ENCODE data around the gene DNAH3.

DNAH3 gene

GRCh38 chr16:21145738-21146137 is 4.9 kb downstream of the DNAH3 start:
- no peak overlapping the region for H3K4me3 ChIP-seq (replicated peaks; ENCODE audit: low read depth, low read length)
- TF ChIP-seq CTCF (IDR thresholded peaks at IDR 0.05; ENCODE audit: low read depth, low read length, missing control alignments): no peak
- DNase-seq (ENCODE audit: extremely low read depth, low read depth): no peak

- TF ChIP-seq CTCF (IDR thresholded peaks at IDR 0.05; ENCODE audit: low read depth, low read length, missing control alignments): no peak
- no peak overlapping the region for H3K4me3 ChIP-seq (replicated peaks; ENCODE audit: low read depth, low read length)
- DNase-seq (ENCODE audit: extremely low read depth, low read depth): no peak
Observed at GRCh38 chr16:21134053-21134452, 16.6 kb downstream of the DNAH3 start.

- no peak overlapping the region for H3K4me3 ChIP-seq (replicated peaks; ENCODE audit: low read depth, low read length)
- TF ChIP-seq CTCF (IDR thresholded peaks at IDR 0.05; ENCODE audit: low read depth, low read length, missing control alignments): no peak
- DNase-seq (ENCODE audit: extremely low read depth, low read depth): no peak
Observed at GRCh38 chr16:21130811-21131210, 19.8 kb downstream of the DNAH3 start.

- DNase-seq (ENCODE audit: extremely low read depth, low read depth): no peak
- no peak for TF ChIP-seq CTCF (IDR thresholded peaks at IDR 0.05; ENCODE audit: low read depth, low read length, missing control alignments)
Observed at GRCh38 chr16:21128991-21129390, 21.7 kb downstream of the DNAH3 start.

GRCh38 chr16:21126518-21126917 is 24.1 kb downstream of the DNAH3 start:
- DNase-seq (ENCODE audit: extremely low read depth, low read depth): no peak
- TF ChIP-seq CTCF (IDR thresholded peaks at IDR 0.05; ENCODE audit: low read depth, low read length, missing control alignments): no peak
- H3K4me3 ChIP-seq (replicated peaks; ENCODE audit: low read depth, low read length): no peak overlapping the region

More at GRCh38 chr16:21128991-21129390, 21.7 kb downstream of the DNAH3 start:
- no peak overlapping the region for H3K4me3 ChIP-seq (replicated peaks; ENCODE audit: low read depth, low read length)

- no peak for TF ChIP-seq CTCF (IDR thresholded peaks at IDR 0.05; ENCODE audit: low read depth, low read length, missing control alignments)
- H3K4me3 ChIP-seq (replicated peaks; ENCODE audit: low read depth, low read length): no peak overlapping the region
- DNase-seq (ENCODE audit: extremely low read depth, low read depth): no peak
Observed at GRCh38 chr16:21125191-21125590, 25.5 kb downstream of the DNAH3 start.

- no peak for DNase-seq (ENCODE audit: extremely low read depth, low read depth)
- H3K4me3 ChIP-seq (replicated peaks; ENCODE audit: low read depth, low read length): no peak overlapping the region
- TF ChIP-seq CTCF (IDR thresholded peaks at IDR 0.05; ENCODE audit: low read depth, low read length, missing control alignments): no peak
Observed at GRCh38 chr16:21120976-21121520, 29.6 kb downstream of the DNAH3 start.

Measured in HFF-Myc (cell line).